Measurements from ENCODE around the gene EPB42.
"Not testable (repeated sequence)": the region's sequence is repeated elsewhere in the genome, so short reads cannot be mapped to it uniquely, and the experiment has no call there.

EPB42 gene

GRCh38 chr15:43169888-43170287, 50.9 kb downstream of the EPB42 start:
- no peak for DNase-seq (ENCODE audit: low read depth)
- TF ChIP-seq CTCF (IDR thresholded peaks at IDR 0.05; ENCODE audit: control insufficient read depth, extremely low read depth, insufficient read depth), result no peak
- no peak overlapping the region for H3K4me3 ChIP-seq (ENCODE audit: low read depth, low read length)

- DNase-seq (ENCODE audit: low read depth), result peak; percentile 64
- H3K4me3 ChIP-seq (ENCODE audit: low read depth, low read length), result no peak overlapping the region
- no peak for TF ChIP-seq CTCF (IDR thresholded peaks at IDR 0.05; ENCODE audit: control insufficient read depth, extremely low read depth, insufficient read depth)
These were observed 52.4 kb downstream of the EPB42 start for GRCh38 chr15:43168192-43169107.

- not testable (repeated sequence) for DNase-seq (ENCODE audit: low read depth); H3K4me3 ChIP-seq (ENCODE audit: low read depth, low read length)
These were observed 53.6 kb downstream of the EPB42 start for GRCh38 chr15:43167261-43167660.

- no peak for TF ChIP-seq CTCF (IDR thresholded peaks at IDR 0.05; ENCODE audit: control insufficient read depth, extremely low read depth, insufficient read depth)
- no peak for DNase-seq (ENCODE audit: low read depth)
- no peak overlapping the region for H3K4me3 ChIP-seq (ENCODE audit: low read depth, low read length)
These were observed 55.0 kb downstream of the EPB42 start for GRCh38 chr15:43165801-43166325.

GRCh38 chr15:43153269-43153668, 67.5 kb downstream of the EPB42 start:
- no peak for DNase-seq (ENCODE audit: low read depth)

GRCh38 chr15:43151688-43152087, 69.1 kb downstream of the EPB42 start:
- no peak overlapping the region for H3K4me3 ChIP-seq (ENCODE audit: low read depth, low read length)
- no peak for TF ChIP-seq CTCF (IDR thresholded peaks at IDR 0.05; ENCODE audit: control insufficient read depth, extremely low read depth, insufficient read depth)
- no peak for DNase-seq (ENCODE audit: low read depth)

More at GRCh38 chr15:43153269-43153668, 67.5 kb downstream of the EPB42 start:
- no peak overlapping the region for H3K4me3 ChIP-seq (ENCODE audit: low read depth, low read length)
- no peak for TF ChIP-seq CTCF (IDR thresholded peaks at IDR 0.05; ENCODE audit: control insufficient read depth, extremely low read depth, insufficient read depth)

- H3K4me3 ChIP-seq (ENCODE audit: low read depth, low read length), result no peak overlapping the region
- no peak for TF ChIP-seq CTCF (IDR thresholded peaks at IDR 0.05; ENCODE audit: control insufficient read depth, extremely low read depth, insufficient read depth)
- DNase-seq (ENCODE audit: low read depth), result no peak
These were observed 70.5 kb downstream of the EPB42 start for GRCh38 chr15:43150191-43150929.
